Mucosa of stomach (tissue), 1 donor: ENCODE data around the gene RNU6-8.

Source experiments
- H3K27me3 ChIP-seq: one replicate; pipeline ENCODE4 v1.7.0; 2013; ENCODE audit warnings: mild to moderate bottlenecking, low read length; ENCODE audit not compliant: control insufficient read depth, insufficient read depth
- H3K36me3 ChIP-seq: one replicate; pipeline ENCODE4 v1.7.0; 2013; ENCODE audit warnings: low read length; ENCODE audit not compliant: control insufficient read depth, insufficient read depth
- H3K4me1 ChIP-seq: one replicate; pipeline ENCODE4 v1.7.0; 2013; ENCODE audit warnings: mild to moderate bottlenecking, low read length; ENCODE audit not compliant: control insufficient read depth, insufficient read depth
- H3K4me3 ChIP-seq: one replicate; pipeline ENCODE4 v1.7.0; 2013; ENCODE audit warnings: low read length
- H3K9ac ChIP-seq: one replicate; pipeline ENCODE4 v1.7.0; 2013; ENCODE audit warnings: mild to moderate bottlenecking, low read length, moderate library complexity
- H3K9me3 ChIP-seq: one replicate; pipeline ENCODE4 v1.7.0; 2013; ENCODE audit warnings: mild to moderate bottlenecking, low read length, moderate library complexity; ENCODE audit not compliant: control insufficient read depth
- donor health status: Pancreatic carcinoma.

The RNU6-8 gene

DNA sequence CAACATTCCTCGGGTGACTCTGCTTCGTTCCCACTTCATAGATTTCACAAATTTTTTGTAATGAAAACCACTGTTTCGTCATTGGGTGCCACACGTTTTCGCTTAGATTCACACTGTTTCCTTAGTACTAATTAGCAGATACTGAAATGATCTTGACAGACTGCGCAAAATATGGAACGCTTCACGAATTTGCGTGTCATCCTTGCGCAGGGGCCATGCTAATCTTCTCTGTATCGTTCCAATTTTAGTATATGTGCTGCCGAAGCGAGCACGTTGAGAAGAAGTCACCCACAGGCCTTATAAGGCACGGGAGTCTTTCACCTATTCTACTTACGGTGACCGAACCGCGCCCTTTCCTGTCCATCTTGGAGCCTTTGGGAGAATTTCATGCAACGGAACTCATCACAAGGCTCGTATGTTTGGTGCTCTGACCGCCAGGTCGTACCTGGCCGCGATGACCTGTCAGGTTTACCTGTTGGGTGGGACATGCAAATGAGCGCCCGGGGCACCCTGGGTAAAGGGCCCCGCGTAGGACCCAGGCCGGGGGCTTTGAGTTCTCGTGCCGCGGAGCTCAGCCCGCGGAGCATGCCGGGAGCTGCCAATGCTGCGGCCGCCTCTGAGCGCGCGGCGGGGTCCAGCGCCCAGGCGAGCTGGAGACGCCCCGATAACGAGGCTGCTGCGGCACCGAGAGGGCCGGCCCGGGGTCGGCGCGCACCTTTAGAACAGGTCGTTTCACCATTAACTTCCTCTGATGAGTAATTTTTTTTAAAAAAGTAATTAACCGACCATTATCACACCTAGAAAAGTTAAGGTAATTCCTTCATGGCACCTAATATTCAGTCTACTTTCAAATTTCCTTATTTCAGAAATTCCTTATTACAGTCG is at the start of gene RNU6-8:
Gene RNU6-8 (minus strand): TSS at position 272 of the 885 bp plus-strand sequence.
- Histone ChIP-seq H3K36me3 (no peaks in the 10 kb centered on the region), H3K9ac (peak within 1 kb of the TSS; percentile 67), H3K9me3 (no peaks in the 10 kb centered on the region), H3K4me3 (peak within 1 kb of the TSS; percentile 69), H3K27me3 (peaks cover 20% of the 10 kb centered on the region), H3K4me1 (peaks cover 11% of the 10 kb centered on the region)

DNA sequence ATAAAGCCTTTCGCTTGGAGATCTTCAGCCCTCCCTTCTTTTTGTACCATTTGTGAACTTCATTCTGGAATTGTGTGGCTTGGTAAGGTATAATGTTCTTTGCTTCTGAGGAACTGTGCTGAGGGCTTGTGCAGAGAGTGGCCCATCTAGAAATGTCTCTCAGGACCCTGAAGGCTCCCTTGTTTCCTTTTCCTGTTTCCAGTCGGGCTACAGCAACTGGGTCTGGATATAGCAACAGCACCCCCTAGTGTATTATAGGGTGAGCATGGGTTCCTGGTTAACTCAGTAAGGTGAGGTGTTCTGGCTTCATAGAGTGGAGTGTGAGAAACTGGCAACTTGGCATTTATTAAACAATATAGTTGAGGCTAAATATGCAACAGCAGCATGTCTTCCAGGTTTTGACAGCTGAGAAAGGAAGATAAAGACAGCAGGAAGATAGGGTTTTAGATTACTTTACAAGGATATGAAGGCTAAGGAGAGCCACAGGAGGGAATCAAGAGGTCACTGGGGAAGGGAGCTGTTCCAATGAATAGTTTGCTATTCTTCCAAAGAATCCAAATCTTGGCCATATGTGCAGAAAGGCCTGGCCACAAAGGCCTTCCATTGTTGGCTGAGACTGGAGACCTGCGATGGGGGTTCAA is 49.1 kb upstream of the RNU6-8 start:
- no peaks in the 10 kb centered on the region for H3K9me3 ChIP-seq
- no peaks in the 10 kb centered on the region for H3K27me3 ChIP-seq
- no peak overlapping the region for H3K4me3 ChIP-seq
- no peaks in the 10 kb centered on the region for H3K36me3 ChIP-seq
- H3K9ac ChIP-seq = no peak overlapping the region
- H3K4me1 ChIP-seq = no peaks in the 10 kb centered on the region

DNA sequence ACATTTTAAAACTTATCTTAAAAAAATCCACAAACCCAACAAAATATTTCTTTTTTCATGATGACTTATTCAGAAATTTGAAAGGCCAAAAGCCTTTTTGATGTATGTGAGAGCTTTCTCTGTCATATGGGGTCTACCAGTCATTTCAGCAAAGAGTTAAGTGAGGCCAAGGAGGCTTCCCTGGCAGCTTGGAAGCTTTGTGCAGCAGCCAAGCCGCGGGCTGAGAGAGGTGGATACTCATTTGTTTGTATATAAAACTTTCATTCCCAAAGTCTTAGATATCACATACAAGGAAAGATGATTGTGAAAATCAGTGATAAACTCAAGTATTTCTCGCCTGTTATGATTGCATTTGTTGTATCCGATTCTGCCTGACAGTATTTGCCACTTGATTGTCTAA is 48.5 kb upstream of the RNU6-8 start:
- no peak overlapping the region for H3K4me3 ChIP-seq
- H3K4me1 ChIP-seq = no peaks in the 10 kb centered on the region
- no peaks in the 10 kb centered on the region for H3K9me3 ChIP-seq
- no peak overlapping the region for H3K9ac ChIP-seq
- no peaks in the 10 kb centered on the region for H3K27me3 ChIP-seq
- no peaks in the 10 kb centered on the region for H3K36me3 ChIP-seq

DNA sequence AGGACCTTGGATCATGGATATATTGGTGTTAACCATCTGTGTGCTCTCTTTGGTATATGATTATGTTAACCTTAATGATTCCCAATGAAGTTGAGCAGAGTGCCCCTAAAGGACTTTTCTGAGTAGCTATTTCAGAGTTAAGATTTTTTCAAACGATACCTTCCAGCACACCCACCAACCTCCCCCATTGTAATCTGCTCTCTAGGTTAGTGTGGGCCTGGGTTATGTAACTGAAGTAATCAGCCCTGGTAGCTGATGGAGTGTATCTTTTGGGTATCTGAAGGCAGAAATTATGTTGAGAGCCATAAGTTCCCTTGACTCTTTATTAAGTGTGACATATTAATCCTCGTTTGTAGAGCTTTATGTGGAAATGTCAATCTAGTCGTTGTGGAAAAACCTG is 47.6 kb upstream of the RNU6-8 start:
- Histone ChIP-seq H3K4me1 (no peaks in the 10 kb centered on the region), H3K36me3 (no peaks in the 10 kb centered on the region), H3K9ac (no peak overlapping the region), H3K9me3 (no peaks in the 10 kb centered on the region), H3K27me3 (no peaks in the 10 kb centered on the region), H3K4me3 (no peak overlapping the region)

DNA sequence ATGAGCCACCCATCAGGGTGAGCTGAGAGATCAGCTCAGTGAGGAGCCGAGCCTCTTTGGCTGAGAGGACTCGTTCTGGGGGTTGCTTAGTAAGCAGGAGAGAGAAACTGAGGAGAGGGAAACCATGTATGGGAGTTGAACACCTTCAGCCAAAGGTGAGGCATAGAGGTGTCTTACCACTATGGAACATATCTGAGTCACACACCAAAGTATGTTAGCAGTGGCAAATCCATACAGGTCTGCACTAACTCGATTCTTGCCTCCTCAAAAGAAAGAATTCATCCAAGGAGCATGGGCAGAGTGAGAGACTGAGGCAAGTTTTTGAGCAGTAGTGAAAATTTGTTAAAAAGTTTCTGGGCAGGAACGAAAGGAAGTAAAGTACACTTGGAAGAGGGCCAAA is 46.7 kb upstream of the RNU6-8 start:
- no peak overlapping the region for H3K9ac ChIP-seq
- H3K9me3 ChIP-seq = no peaks in the 10 kb centered on the region
- H3K36me3 ChIP-seq = no peaks in the 10 kb centered on the region
- H3K4me3 ChIP-seq = no peak overlapping the region
- H3K27me3 ChIP-seq = no peaks in the 10 kb centered on the region
- no peaks in the 10 kb centered on the region for H3K4me1 ChIP-seq

DNA sequence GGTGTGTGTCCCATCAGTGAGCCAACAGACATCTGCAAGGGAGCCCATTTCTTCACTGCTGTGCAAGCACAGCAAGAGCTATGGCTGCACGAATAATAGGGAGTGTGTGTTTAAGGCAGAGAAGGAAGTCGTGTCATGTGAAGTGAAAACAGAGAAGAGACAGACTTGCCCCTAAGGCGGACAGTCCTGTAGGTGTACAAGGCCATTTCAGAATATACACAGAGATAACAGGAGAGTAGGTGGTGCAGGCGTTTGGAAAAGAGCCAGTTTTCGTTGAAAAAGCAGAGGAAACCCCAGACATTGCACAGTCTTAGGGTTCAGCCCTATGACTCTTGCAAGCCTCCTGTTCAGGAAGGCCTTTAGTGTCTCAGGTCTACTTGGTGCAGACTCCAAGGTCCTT is 46.3 kb upstream of the RNU6-8 start:
- Histone ChIP-seq H3K4me3 (no peak overlapping the region), H3K36me3 (no peaks in the 10 kb centered on the region), H3K27me3 (no peaks in the 10 kb centered on the region), H3K4me1 (no peaks in the 10 kb centered on the region), H3K9me3 (no peaks in the 10 kb centered on the region), H3K9ac (no peak overlapping the region)

DNA sequence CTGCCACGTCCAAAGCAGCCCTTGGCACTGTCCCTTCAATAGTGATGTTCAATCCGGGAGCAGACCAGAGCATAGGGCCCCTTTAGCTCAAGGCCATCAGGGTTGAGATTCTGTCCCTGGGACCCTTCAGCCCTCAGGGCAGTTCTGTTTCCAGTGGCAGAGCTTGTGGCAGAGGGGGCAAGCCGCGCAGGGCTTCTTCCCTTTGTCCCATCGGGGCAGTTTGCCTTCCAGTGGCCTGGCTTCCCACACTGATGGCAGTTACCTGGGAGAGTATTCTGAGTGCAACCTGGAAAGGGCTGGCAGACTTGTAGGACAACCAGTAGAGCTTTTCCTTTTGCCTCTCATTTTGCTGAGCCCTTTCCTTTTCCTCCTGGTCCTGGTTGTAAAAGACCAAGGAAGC is 43.7 kb upstream of the RNU6-8 start:
- Histone ChIP-seq H3K9me3 (no peaks in the 10 kb centered on the region), H3K36me3 (no peaks in the 10 kb centered on the region), H3K4me1 (no peaks in the 10 kb centered on the region), H3K9ac (no peak overlapping the region), H3K4me3 (no peak overlapping the region), H3K27me3 (no peaks in the 10 kb centered on the region)

DNA sequence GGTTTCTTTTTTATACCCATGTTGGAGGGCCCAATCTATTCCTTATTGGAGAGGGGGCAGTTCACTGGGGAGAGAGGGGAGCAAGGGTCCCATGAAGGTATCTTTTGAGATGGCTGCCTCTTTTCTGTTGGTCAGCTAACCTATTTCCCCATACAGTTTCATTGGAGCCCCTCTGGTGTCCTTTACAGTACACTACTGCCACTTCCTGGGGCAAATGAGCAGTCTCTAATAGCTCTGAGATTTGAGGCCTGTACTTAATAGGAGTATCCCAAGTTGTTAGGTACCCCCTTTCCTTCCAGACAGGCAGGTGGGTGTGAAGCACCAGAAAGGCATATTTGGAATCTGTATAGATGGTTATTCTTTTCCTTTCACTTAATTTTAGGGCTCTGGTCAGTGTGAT is 41.3 kb upstream of the RNU6-8 start:
- Histone ChIP-seq H3K4me1 (no peaks in the 10 kb centered on the region), H3K9ac (no peak overlapping the region), H3K27me3 (peaks cover 4% of the 10 kb centered on the region), H3K36me3 (no peaks in the 10 kb centered on the region), H3K4me3 (no peak overlapping the region), H3K9me3 (no peaks in the 10 kb centered on the region)

DNA sequence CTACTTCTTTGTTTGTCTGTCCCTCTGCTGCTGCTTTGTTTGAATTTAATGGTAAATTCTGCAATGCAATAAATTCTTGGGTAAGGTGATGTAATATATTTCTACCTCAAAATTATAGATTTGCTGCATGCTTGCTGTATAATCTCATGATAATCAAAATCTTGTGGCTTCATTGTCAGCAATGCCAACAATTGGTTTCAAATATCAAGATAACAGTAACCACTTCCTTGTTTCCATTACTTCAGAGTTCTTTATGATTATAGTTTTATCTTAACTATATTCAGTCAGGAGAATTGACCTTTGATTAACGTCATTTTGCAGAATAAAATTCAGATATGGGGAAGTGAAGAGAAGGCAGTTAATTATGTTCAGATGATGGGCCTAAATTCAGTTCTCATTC is 30.2 kb upstream of the RNU6-8 start:
- Histone ChIP-seq H3K9ac (no peak overlapping the region), H3K36me3 (no peaks in the 10 kb centered on the region), H3K4me1 (no peaks in the 10 kb centered on the region), H3K27me3 (peaks cover 11% of the 10 kb centered on the region), H3K9me3 (no peaks in the 10 kb centered on the region), H3K4me3 (no peak overlapping the region)

DNA sequence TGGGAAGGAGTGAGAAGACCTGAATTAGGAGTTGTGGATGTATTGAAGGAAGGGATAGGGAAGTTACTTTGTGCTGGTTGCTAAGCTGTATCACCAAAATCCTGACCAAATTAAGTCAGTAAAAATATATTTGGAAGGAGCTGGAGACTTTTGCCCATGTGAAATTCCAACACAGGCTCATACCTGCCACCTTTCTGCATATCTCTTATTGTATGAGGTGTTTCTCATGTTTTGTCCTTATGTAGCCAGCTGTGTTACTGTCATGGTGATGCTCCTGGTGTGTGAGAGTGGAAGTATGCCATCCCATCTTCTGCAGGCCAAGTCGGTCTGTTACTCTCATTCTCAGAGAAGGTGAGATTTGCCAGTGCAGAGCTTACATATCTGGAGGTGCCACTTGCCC is 29.4 kb upstream of the RNU6-8 start:
- H3K9ac ChIP-seq = no peak overlapping the region
- peaks cover 11% of the 10 kb centered on the region for H3K27me3 ChIP-seq
- no peaks in the 10 kb centered on the region for H3K4me1 ChIP-seq
- no peaks in the 10 kb centered on the region for H3K9me3 ChIP-seq
- H3K4me3 ChIP-seq = no peak overlapping the region
- no peaks in the 10 kb centered on the region for H3K36me3 ChIP-seq

DNA sequence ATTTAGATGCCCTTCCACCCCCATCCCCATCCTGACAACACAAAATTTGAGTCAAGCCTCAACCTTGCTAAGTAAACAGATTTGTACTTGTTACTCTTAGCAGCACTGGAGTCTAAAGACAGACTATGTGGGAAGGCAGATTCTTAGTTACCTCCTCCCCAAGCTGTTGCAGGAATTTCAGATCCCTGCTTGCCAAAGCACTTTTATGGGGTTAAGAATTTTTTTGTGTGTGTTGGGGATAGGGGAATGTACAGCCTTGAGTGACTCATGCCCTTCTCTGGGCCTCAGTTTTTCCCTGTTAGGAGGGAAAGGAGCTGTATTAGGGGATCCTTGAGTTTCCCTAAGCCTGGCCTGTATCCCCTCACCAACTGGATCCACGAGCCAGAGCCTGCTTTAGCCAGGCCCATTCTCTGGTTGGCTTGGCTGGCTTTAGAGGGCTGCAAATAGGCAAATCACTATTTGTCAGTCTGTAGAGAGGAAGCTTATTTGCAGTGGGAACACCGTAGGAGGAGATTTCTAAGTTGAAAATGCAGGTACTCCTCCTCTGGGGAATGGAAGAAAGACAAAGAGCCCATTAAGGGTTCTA is 27.7 kb upstream of the RNU6-8 start:
- H3K9me3 ChIP-seq = no peaks in the 10 kb centered on the region

DNA sequence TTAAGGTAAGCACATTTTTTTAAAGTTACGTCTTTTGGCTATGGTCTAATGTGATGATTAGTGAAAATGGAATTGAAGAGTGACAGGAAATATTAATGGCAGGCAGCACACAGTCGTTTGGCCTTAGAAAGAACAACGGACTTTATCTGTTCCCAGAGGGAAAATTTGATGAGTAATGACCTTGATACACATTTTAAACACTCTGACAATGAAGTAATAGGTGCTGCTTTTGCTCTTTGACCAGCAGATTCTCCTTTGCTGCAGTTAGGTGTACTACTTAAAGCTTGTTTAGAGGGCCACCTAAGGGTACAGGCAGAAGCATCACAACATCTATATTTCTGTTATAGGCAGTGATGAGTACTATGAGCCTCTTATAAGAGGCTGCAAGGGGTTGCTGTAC is 27.1 kb upstream of the RNU6-8 start:
- no peaks in the 10 kb centered on the region for H3K9me3 ChIP-seq
- no peak overlapping the region for H3K4me3 ChIP-seq
- no peaks in the 10 kb centered on the region for H3K36me3 ChIP-seq
- no peak overlapping the region for H3K9ac ChIP-seq
- no peaks in the 10 kb centered on the region for H3K4me1 ChIP-seq
- H3K27me3 ChIP-seq = peaks cover 11% of the 10 kb centered on the region

More for the DNA sequence above, 27.7 kb upstream of the RNU6-8 start:
- Histone ChIP-seq H3K27me3 (peaks cover 11% of the 10 kb centered on the region), H3K36me3 (no peaks in the 10 kb centered on the region), H3K4me1 (no peaks in the 10 kb centered on the region), H3K4me3 (no peak overlapping the region), H3K9ac (no peak overlapping the region)
